ENCODE measurements around the gene FBLN2. TPM values are rescaled to one million over a fixed set of nuclear protein-coding genes. Genes with fewer than 3 reads are reported as not detected.

The FBLN2 gene
- total RNA-seq, 4 donors from 2014 or later = 130 to 244 (median 136) TPM

- Histone ChIP-seq H3K9me3 (no peaks in the 10 kb centered on the region), H3K36me3 (no peaks in the 10 kb centered on the region), H3K27me3 (peaks cover 0 to 42% (median 0%) of the 10 kb centered on the region in 4 donors), H3K27ac (replicated peaks in 1 of 4) (no peak overlapping the region), H3K4me3 (no peak overlapping the region), H3K4me1 (peaks cover 7 to 42% (median 19%) of the 10 kb centered on the region in 4 donors)
- TF ChIP-seq POLR2AphosphoS5 (IDR thresholded peaks at IDR 0.05) = no peak
- no peak for TF ChIP-seq CTCF (IDR thresholded peaks at IDR 0.05)
- TF ChIP-seq POLR2A (IDR thresholded peaks at IDR 0.05; ENCODE audit: low read depth) = no peak
- no peak for TF ChIP-seq EP300 (IDR thresholded peaks at IDR 0.05)
- DNase-seq (ENCODE audit: extremely low spot score) = no peak
- intact Hi-C loops (cut with DNase I) = no loop called here
- 77% methylated on average over 5 of the region's 5 CpGs for WGBS
These were observed 46.6 kb downstream of the FBLN2 start for GRCh38 chr3:13595485-13595884.

GRCh38 chr3:13596426-13597205, 47.7 kb downstream of the FBLN2 start:
- DNase-seq (ENCODE audit: extremely low spot score) = no peak
- Histone ChIP-seq H3K4me3 (no peak overlapping the region), H3K27me3 (peaks cover 0 to 42% (median 0%) of the 10 kb centered on the region in 4 donors), H3K36me3 (no peaks in the 10 kb centered on the region), H3K4me1 (peaks cover 7 to 42% (median 19%) of the 10 kb centered on the region in 4 donors), H3K9me3 (no peaks in the 10 kb centered on the region), H3K27ac (replicated peaks in 1 of 4) (no peak overlapping the region)
- intact Hi-C loops (cut with DNase I) = no loop called here
- TF ChIP-seq EP300 (IDR thresholded peaks at IDR 0.05) = no peak
- TF ChIP-seq POLR2A (IDR thresholded peaks at IDR 0.05; ENCODE audit: low read depth) = no peak
- no peak for TF ChIP-seq POLR2AphosphoS5 (IDR thresholded peaks at IDR 0.05)
- no peak for TF ChIP-seq CTCF (IDR thresholded peaks at IDR 0.05)
- WGBS = 90% methylated on average over 3 of the region's 3 CpGs

- TF ChIP-seq POLR2A (IDR thresholded peaks at IDR 0.05; ENCODE audit: low read depth) = no peak
- no peak for TF ChIP-seq POLR2AphosphoS5 (IDR thresholded peaks at IDR 0.05)
- no peak for TF ChIP-seq CTCF (IDR thresholded peaks at IDR 0.05)
- TF ChIP-seq EP300 (IDR thresholded peaks at IDR 0.05) = no peak
- intact Hi-C loops (cut with DNase I) = no loop called here
These were observed 48.7 kb downstream of the FBLN2 start for GRCh38 chr3:13597661-13598060.

GRCh38 chr3:13598201-13598600, 49.3 kb downstream of the FBLN2 start:
- intact Hi-C loops (cut with DNase I) = no loop called here
- Histone ChIP-seq H3K27me3 (peaks cover 0 to 42% (median 0%) of the 10 kb centered on the region in 4 donors), H3K4me3 (no peak overlapping the region), H3K27ac (replicated peaks in 1 of 4) (no peak overlapping the region), H3K36me3 (no peaks in the 10 kb centered on the region), H3K4me1 (peaks cover 7 to 42% (median 19%) of the 10 kb centered on the region in 4 donors), H3K9me3 (peaks cover 0 to 4% (median 0%) of the 10 kb centered on the region in 4 donors)
- TF ChIP-seq EP300 (IDR thresholded peaks at IDR 0.05) = no peak
- no peak for TF ChIP-seq CTCF (IDR thresholded peaks at IDR 0.05)
- no peak for TF ChIP-seq POLR2A (IDR thresholded peaks at IDR 0.05; ENCODE audit: low read depth)
- no peak for TF ChIP-seq POLR2AphosphoS5 (IDR thresholded peaks at IDR 0.05)
- DNase-seq (ENCODE audit: extremely low spot score) = no peak
- WGBS = 83% methylated on average over 5 of the region's 5 CpGs

More at GRCh38 chr3:13597661-13598060, 48.7 kb downstream of the FBLN2 start:
- WGBS = 74% methylated on average over 5 of the region's 8 CpGs
- Histone ChIP-seq H3K27me3 (peaks cover 0 to 42% (median 0%) of the 10 kb centered on the region in 4 donors), H3K27ac (replicated peaks in 1 of 4) (no peak overlapping the region), H3K36me3 (no peaks in the 10 kb centered on the region), H3K4me3 (no peak overlapping the region), H3K4me1 (peaks cover 7 to 42% (median 19%) of the 10 kb centered on the region in 4 donors), H3K9me3 (peaks cover 0 to 1% (median 0%) of the 10 kb centered on the region in 4 donors)
- no peak for DNase-seq (ENCODE audit: extremely low spot score)

Data from esophagus muscularis mucosa (tissue), 4 donors.